NCI-H82 treated with DMSO at 0.1 percent for 48 hours (cell line): Measurements from ENCODE around the gene CERK.
"Not testable (repeated sequence)": the region's sequence is repeated elsewhere in the genome, so short reads cannot be mapped to it uniquely, and the experiment has no call there.

Source experiments
- DNase-seq: peaks from one replicate; lab custom pipeline; 2025; ENCODE audit not compliant: unreplicated experiment; lab: John Stamatoyannopoulos, UW

CERK gene

DNA sequence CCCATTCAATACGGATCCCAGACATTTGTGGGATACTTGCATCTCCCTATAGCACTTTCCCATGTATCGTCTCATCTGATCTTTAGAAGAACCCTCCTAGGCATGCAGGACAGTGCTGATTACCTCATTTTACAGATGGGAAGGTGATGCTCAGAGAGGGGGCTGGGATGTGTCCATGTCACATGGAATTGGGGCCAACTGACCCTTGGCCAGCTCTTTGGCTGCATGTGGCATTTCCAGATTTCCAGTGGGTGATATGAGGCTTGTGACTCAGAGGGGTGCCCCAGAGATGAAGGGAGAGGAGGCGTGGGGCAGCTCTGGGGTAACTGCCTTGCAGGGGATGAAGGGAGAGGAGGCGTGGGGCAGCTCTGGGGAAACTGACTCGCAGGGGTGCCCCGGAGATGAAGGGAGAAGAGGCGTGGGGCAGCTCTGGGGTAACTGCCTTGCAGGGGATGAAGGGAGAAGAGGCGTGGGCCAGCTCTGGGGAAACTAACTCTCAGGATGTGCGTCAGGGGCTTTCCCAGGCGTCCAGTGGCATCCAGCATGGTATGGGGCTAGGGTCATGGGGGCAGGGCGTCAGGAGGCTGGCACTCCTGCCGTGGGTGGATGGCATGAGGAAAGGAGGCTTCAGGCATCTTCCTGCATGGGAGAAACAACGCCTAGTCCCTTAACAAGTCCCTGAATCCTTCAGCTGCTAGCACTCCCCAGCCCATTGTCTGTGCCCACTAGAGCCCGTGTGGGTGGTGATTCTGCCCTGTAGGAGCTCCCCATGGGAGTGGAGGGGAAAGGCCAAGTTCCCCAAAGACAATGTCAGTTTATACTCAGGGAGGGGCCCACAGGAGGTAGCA, 11.9 kb upstream of the CERK start:
- no peak for DNase-seq

- no peak for DNase-seq
Observed at GRCh38 chr22:46748908-46749675, 11.0 kb upstream of the CERK start.

- DNase-seq = no peak
Observed at GRCh38 chr22:46748206-46748907, 10.3 kb upstream of the CERK start.

- DNase-seq = no peak
Observed at GRCh38 chr22:46747646-46748045, 9.6 kb upstream of the CERK start.

DNA sequence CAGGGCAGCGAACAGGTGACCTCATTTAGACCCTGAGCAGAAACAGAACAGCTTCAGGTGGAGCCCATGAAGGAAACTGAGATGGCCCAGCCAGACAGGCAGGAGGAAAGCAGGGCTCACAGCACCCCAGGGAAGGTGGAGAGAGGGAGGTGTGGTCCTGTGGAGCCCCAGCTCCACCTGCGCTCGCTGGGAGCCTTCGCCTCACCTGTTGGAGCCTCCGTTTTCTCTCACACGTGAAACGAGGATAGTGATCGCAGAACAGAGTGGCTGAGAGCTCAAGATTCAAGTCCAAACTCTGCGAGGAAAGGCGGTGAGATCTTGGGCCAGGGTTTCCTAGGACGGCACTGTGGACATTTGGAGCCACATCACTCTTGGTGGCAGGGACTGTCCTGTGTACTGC, 8.6 kb upstream of the CERK start:
- no peak for DNase-seq

- DNase-seq = no peak
Observed at GRCh38 chr22:46746192-46746591, 8.1 kb upstream of the CERK start.

GRCh38 chr22:46744581-46744980, 6.5 kb upstream of the CERK start:
- DNase-seq = no peak

DNA sequence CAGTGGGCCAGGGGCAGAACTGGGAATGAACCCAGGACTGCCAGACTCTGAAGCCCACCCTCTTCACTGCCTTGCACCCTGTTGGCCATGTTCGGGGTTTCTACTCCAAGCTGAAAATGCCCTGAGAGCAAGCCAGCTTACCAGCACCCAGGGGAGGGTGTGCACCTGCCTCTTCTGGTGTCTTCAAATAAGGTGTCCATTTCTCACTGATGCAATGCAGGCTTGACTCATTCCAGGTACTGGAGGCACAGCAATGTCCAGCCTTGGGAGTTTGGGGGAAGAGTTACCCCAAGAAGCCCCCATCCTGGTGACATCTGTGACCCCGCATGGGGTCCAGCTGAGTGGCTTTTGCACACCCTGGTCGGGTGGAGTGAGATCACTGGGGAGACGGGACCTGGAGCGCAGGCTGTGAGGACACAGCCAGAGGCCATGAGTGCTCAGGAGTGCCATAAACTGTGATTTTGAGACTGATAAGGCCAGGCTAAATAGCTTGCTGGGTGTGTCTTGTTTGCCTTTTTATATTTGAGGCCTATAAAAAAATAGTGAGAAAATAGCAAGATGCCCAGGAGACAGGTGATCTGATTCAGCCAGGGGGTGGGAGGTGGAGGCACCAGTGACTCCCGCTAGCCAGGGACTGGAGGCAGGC, 4.6 kb upstream of the CERK start:
- no peak for DNase-seq

DNA sequence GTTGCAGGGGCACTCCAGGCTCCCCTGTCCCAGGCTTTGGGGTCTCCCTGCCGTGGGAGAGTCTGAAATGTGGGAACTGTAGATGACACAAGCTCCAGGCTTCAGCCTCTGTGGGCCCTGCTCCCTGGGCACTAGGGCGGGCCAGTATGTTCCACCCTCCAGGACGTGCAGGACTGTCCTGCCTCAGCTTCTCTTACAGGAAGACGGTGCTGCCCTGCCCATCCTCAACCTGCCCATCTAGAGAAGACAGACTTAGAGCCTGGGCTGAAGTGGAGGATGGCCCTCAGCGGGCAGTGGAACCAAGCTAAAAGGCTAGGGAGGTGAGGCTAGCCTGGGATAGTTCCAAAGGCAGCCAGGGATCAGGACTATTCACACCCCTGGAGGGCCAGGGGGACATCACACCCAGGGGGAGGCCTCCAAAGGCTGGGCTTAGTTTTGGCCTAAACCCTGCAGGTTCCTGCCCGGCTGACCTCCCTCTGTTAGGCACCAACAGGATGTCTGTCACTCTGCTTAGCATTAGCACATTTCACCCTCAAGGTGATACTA, 4.0 kb upstream of the CERK start:
- no peak for DNase-seq

DNA sequence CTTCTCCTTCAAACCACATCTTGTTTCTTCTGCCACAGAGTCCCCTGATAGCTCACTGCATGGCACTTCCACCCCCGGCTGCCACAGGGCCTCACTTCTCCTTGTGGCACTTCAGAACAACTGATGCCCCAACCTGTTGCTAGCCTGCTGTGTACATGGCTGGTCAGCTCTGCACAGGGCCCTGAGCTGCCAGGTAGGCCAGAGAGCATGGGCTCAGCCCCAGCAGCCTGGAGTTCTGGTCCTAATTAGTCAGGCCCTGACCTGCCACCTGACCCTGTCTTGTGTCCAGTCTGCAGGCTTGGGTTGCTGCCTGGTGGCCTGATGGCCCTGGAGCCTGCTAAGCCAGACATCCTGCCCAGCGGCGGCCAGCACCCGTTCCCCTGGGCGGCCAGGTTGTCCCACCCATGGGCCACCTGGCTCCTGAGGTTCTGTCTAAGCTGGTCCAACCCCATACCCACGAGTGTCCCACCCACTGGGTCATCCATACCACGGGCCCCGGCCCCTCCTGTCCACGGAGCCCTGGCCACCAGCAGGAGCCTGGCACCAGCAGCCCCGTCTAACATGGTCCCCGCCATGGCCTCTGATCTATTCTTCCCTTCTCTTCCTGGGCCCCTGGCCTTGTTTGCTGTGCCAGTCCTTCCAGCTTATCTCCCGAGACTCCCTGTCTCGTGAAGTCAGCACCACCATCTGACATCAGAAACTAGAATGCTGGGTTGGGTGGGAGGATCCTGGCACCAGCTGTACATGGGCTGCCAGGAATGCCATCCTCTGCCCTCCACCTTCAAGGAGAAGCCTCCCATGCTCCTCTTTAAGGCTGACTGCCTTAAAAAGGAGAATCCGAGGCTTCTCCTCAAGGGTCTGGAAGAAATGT, 3.1 kb upstream of the CERK start:
- DNase-seq = no peak

GRCh38 chr22:46739094-46739870, 1.2 kb upstream of the CERK start:
- DNase-seq = no peak

DNA sequence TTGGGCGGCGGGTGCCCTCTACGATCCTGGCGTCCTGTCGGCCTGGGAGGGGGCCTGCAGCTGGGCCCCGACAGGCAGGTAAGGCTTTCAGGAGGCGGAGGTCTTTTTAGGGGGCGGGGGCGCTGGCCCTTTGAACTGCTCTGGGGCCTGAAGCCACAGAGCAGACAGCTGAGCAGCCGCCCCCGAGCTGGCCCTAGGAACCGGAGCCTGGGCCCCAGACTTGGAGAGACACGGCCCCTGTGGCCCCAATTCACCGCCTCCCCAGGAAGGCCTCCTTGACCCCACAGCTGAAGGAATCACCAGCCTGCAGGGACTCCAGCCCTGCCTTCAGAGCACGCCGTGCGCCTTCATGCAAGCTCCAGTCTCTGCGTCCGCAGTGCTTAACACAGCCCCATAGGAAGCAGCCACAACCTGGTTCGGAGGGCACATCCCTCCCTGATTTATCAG, 618 bp upstream of the CERK start:
- DNase-seq = no peak

DNA sequence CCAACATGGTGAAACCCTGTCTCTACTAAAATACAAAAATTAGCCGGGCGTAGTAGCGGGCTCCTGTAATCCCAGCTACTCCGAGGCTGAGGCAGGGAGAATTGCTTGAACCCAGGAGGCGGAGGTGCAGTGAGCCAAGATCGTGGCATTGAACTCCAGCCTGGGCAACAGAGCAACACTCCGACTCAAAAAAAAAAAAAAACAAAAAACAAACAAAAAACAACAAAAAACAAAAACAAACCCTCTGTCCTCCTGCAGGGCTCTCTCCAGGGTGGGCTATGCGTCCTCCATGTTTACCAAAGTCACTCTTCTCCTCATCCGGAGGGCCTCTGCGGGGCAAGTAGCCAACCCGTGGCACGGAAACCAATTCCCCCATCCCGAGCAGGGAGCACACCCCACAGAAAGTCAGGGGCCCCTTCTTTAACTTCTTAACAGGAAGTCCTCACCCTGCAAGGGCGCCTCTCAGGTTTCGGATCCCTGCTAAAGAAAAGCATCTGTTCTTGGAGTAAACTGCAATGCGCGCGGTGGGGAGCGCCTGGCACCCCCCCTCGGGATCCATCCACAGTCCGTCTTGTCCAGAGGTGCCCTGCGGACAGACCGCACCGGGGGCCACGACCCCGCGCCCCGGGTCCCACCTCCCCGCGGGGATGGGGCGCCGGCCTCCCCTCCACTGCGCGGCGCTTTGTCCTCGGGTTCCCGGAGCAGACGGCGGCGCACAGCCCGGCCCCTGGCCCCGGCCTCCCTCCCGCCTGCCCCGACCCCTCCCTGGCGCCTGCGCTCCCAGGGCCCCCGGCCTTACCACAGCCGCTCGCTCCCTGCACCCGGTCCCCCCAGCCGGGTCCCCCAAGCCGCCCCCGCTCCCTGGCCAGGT, 712 bp downstream of the CERK start:
- DNase-seq = no peak

DNA sequence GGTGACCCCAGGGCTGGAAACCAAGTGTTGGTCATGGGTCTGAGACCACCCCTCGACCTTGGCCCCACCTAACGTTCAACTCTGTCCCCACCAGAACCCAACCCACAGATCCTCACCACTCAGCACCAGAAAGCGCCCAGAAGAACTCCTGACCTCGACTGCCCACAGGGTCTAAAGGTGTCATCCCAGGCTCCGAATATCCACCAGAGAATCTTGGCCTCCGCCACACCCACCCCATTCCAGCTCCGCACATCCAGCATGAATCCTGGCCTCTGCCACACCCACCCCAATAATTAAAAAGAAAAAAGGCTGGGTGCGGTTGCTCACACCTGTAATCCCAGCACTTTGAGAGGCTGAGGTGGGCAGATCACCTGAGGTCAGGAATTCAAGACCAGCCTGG, 1.3 kb downstream of the CERK start:
- DNase-seq = no peak

- DNase-seq = no peak
Observed at GRCh38 chr22:46735747-46736608, 2.1 kb downstream of the CERK start.

DNA sequence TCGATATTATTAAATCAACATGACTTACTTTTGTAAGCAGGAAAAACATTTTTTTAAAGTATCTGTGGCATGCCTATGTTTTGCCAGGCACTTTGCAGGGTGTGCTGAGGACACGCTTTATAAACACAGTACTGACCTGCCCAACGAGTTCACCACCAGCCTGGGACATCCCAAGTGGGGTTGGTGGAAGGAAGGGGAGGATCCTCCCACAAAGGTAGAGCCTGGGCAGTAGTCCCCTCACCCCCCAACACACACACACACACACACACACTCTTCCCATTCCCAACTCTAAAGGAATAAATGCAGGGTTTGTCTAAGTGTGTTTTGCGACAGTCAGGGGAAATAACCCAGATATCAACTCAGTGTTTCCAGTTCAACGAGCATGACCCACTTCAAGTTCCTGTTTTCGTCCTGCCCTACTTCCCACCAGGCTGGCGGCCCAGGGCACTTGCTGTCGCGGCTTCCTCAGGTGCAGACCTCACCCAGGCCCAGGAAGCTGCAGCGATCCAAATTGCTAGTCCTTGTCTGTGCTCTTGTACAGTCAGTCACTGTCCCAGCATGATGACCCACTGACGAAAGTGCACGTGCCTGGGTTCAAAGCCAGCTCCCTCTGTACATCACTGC, 3.1 kb downstream of the CERK start:
- no peak for DNase-seq

GRCh38 chr22:46734213-46734722, 3.8 kb downstream of the CERK start:
- DNase-seq = not testable (repeated sequence)
